ENCODE measurements around the gene PABPN1.
A peak's percentile ranks its signal among the peaks of the same experiment; 100 is the strongest.

Gene PABPN1

GRCh38 chr14:23326491-23327332, 5.5 kb downstream of the PABPN1 start:
- no peak for DNase-seq (ENCODE audit: low spot score)

GRCh38 chr14:23327947-23328744, 6.9 kb downstream of the PABPN1 start:
- peak; percentile 83 for DNase-seq (ENCODE audit: low spot score)

- no peak for DNase-seq (ENCODE audit: low spot score)
These were observed 14.4 kb downstream of the PABPN1 start for GRCh38 chr14:23335623-23336022.

- no peak for DNase-seq (ENCODE audit: low spot score)
These were observed 18.4 kb downstream of the PABPN1 start for GRCh38 chr14:23339506-23340268.

GRCh38 chr14:23344481-23344880, 23.2 kb downstream of the PABPN1 start:
- DNase-seq (ENCODE audit: low spot score): no peak

GRCh38 chr14:23345987-23346692, 24.9 kb downstream of the PABPN1 start:
- DNase-seq (ENCODE audit: low spot score): no peak

- no peak for DNase-seq (ENCODE audit: low spot score)
These were observed 25.6 kb downstream of the PABPN1 start for GRCh38 chr14:23346693-23347405.

GRCh38 chr14:23347406-23348296, 26.4 kb downstream of the PABPN1 start:
- no peak for DNase-seq (ENCODE audit: low spot score)

- DNase-seq (ENCODE audit: low spot score): no peak
These were observed 27.0 kb downstream of the PABPN1 start for GRCh38 chr14:23348297-23348655.

- no peak for DNase-seq (ENCODE audit: low spot score)
These were observed 28.0 kb downstream of the PABPN1 start for GRCh38 chr14:23349156-23349845.

GRCh38 chr14:23351681-23352505, 30.6 kb downstream of the PABPN1 start:
- DNase-seq (ENCODE audit: low spot score): no peak

- no peak for DNase-seq (ENCODE audit: low spot score)
These were observed 31.5 kb downstream of the PABPN1 start, which contains the start of gene SLC22A17 for GRCh38 chr14:23352506-23353432. TSS of gene SLC22A17 (minus strand) at chr14:23352887.

- no peak for DNase-seq (ENCODE audit: low spot score)
These were observed 32.1 kb downstream of the PABPN1 start for GRCh38 chr14:23353433-23353780.

GRCh38 chr14:23354990-23355389, 33.7 kb downstream of the PABPN1 start:
- DNase-seq (ENCODE audit: low spot score): no peak

- DNase-seq (ENCODE audit: low spot score): no peak
These were observed 34.7 kb downstream of the PABPN1 start for GRCh38 chr14:23355871-23356435.

GRCh38 chr14:23356662-23357061, 35.4 kb downstream of the PABPN1 start:
- DNase-seq (ENCODE audit: low spot score): no peak

- DNase-seq (ENCODE audit: low spot score): no peak
These were observed 36.0 kb downstream of the PABPN1 start for GRCh38 chr14:23357261-23357660.
